ENCODE results near the gene CTPS2. TPM values are rescaled to one million over a fixed set of nuclear protein-coding genes. Genes with fewer than 3 reads are reported as not detected.
A peak's percentile ranks its signal among the peaks of the same experiment; 100 is the strongest.
"Not testable (repeated sequence)": the region's sequence is repeated elsewhere in the genome, so short reads cannot be mapped to it uniquely, and the experiment has no call there.

Gene CTPS2
- total RNA-seq = 12.6 TPM

- Histone ChIP-seq H3K4me3 (peak within 1 kb of the TSS; percentile 67 to 68), H3K27ac (peak within 1 kb of the TSS; percentile 85 to 90), H3K9me3 (no peaks in the 10 kb centered on the region), H3K4me1 (no peaks in the 10 kb centered on the region), H3K36me3 (no peaks in the 10 kb centered on the region), H3K27me3 (no peaks in the 10 kb centered on the region)
- no peak for TF ChIP-seq CTCF (IDR thresholded peaks at IDR 0.05)
- DNase-seq (ENCODE audit: low spot score in 2 of 2) = peak; percentile 18 to 81
- intact Hi-C loops (cut with DNase I) = loop anchor here (10.0 kb wide), 1 partner anchor 1712 kb away; the partner anchor contains the start of gene CDKL5
Measured at GRCh38 chrX:16712548-16713155, at the start of gene CTPS2. Gene CTPS2, minus strand, starts transcription at chrX:16712669. Its CDS starts 9,767 bp downstream, at chrX:16702902.

- H3K27me3 ChIP-seq; H3K4me3 ChIP-seq; DNase-seq (ENCODE audit: low spot score in 2 of 2); H3K4me1 ChIP-seq; intact Hi-C loops (cut with DNase I); H3K9me3 ChIP-seq; H3K27ac ChIP-seq: not testable (repeated sequence)
- H3K36me3 ChIP-seq = peaks cover 27 to 44% of the 10 kb centered on the region in 2 donors
Measured at GRCh38 chrX:16761500-16761899, 49.0 kb upstream of the CTPS2 start.

- H3K4me1 ChIP-seq = no peaks in the 10 kb centered on the region
- intact Hi-C loops (cut with DNase I) = no loop called here
- H3K27ac ChIP-seq = no peak overlapping the region
- no peak overlapping the region for H3K4me3 ChIP-seq
- no peaks in the 10 kb centered on the region for H3K27me3 ChIP-seq
- H3K36me3 ChIP-seq = peaks cover 45 to 75% of the 10 kb centered on the region in 2 donors
- no peaks in the 10 kb centered on the region for H3K9me3 ChIP-seq
- DNase-seq (ENCODE audit: low spot score in 2 of 2) = no peak
- TF ChIP-seq CTCF (IDR thresholded peaks at IDR 0.05) = no peak
Measured at GRCh38 chrX:16756724-16757123, 44.3 kb upstream of the CTPS2 start.

GRCh38 chrX:16754019-16754418 lies 41.5 kb upstream of the CTPS2 start:
- H3K27me3 ChIP-seq = no peaks in the 10 kb centered on the region
- H3K9me3 ChIP-seq = no peaks in the 10 kb centered on the region
- peaks cover 45 to 71% of the 10 kb centered on the region in 2 donors for H3K36me3 ChIP-seq
- intact Hi-C loops (cut with DNase I) = no loop called here
- no peak overlapping the region for H3K27ac ChIP-seq
- H3K4me3 ChIP-seq = no peak overlapping the region
- no peak for TF ChIP-seq CTCF (IDR thresholded peaks at IDR 0.05)
- no peaks in the 10 kb centered on the region for H3K4me1 ChIP-seq
- no peak for DNase-seq (ENCODE audit: low spot score in 2 of 2)

- TF ChIP-seq CTCF (IDR thresholded peaks at IDR 0.05) = no peak
- no peak for DNase-seq (ENCODE audit: low spot score in 2 of 2)
- H3K36me3 ChIP-seq = peaks cover 44 to 69% of the 10 kb centered on the region in 2 donors
- no peak overlapping the region for H3K4me3 ChIP-seq
- no peak overlapping the region for H3K27ac ChIP-seq
- no peaks in the 10 kb centered on the region for H3K27me3 ChIP-seq
- no peaks in the 10 kb centered on the region for H3K9me3 ChIP-seq
- no peaks in the 10 kb centered on the region for H3K4me1 ChIP-seq
- intact Hi-C loops (cut with DNase I) = no loop called here
Measured at GRCh38 chrX:16750136-16750535, 37.7 kb upstream of the CTPS2 start.

GRCh38 chrX:16748425-16748824 lies 36.0 kb upstream of the CTPS2 start:
- intact Hi-C loops (cut with DNase I) = no loop called here
- DNase-seq (ENCODE audit: low spot score in 2 of 2) = no peak
- Histone ChIP-seq H3K4me3 (no peak overlapping the region), H3K9me3 (no peaks in the 10 kb centered on the region), H3K27me3 (no peaks in the 10 kb centered on the region), H3K27ac (no peak overlapping the region), H3K36me3 (peaks cover 49 to 74% of the 10 kb centered on the region in 2 donors), H3K4me1 (no peaks in the 10 kb centered on the region)
- no peak for TF ChIP-seq CTCF (IDR thresholded peaks at IDR 0.05)

All from ascending aorta (tissue), 2 donors.